HG02798 (cell line): Measurements from ENCODE around the gene TRIM63.

Experiments
- ATAC-seq: cut with Tn5 transposase; IDR thresholded peaks from one replicate; pipeline ENCODE4 v1.9.1; 2021; ENCODE audit warnings: mild to moderate bottlenecking; ENCODE audit not compliant: unreplicated experiment, poor library complexity

TRIM63 gene

GRCh38 chr1:26060832-26061574, 6.4 kb downstream of the TRIM63 start:
- ATAC-seq: no peak

GRCh38 chr1:26059906-26060305, 7.5 kb downstream of the TRIM63 start:
- ATAC-seq: no peak

GRCh38 chr1:26058052-26058595, 9.3 kb downstream of the TRIM63 start:
- no peak for ATAC-seq

- ATAC-seq: no peak
Measured at GRCh38 chr1:26057189-26057588, 10.2 kb downstream of the TRIM63 start.

- no peak for ATAC-seq
Measured at GRCh38 chr1:26055041-26055440, 12.4 kb downstream of the TRIM63 start.

- no peak for ATAC-seq
Measured at GRCh38 chr1:26053718-26054560, 13.5 kb downstream of the TRIM63 start.

- ATAC-seq: no peak
Measured at GRCh38 chr1:26050248-26050640, 17.2 kb downstream of the TRIM63 start.

- no peak for ATAC-seq
Measured at GRCh38 chr1:26049531-26050247, 17.7 kb downstream of the TRIM63 start.

- no peak for ATAC-seq
Measured at GRCh38 chr1:26047278-26047874, 20.1 kb downstream of the TRIM63 start.

GRCh38 chr1:26046246-26047095, 21.0 kb downstream of the TRIM63 start:
- ATAC-seq: no peak

- ATAC-seq: no peak
Measured at GRCh38 chr1:26045722-26046245, 21.6 kb downstream of the TRIM63 start, which contains the start of gene SLC30A2. TSS of gene SLC30A2 (minus strand) at chr1:26046118. CDS start at chr1:26045896, 222 bp downstream.

- ATAC-seq: no peak
Measured at GRCh38 chr1:26044971-26045721, 22.3 kb downstream of the TRIM63 start.

- ATAC-seq: no peak
Measured at GRCh38 chr1:26044414-26044813, 23.0 kb downstream of the TRIM63 start.

GRCh38 chr1:26043765-26044164, 23.7 kb downstream of the TRIM63 start:
- no peak for ATAC-seq

GRCh38 chr1:26041978-26042377, 25.5 kb downstream of the TRIM63 start:
- no peak for ATAC-seq

GRCh38 chr1:26041401-26041800, 26.0 kb downstream of the TRIM63 start:
- ATAC-seq: no peak

- ATAC-seq: no peak
Measured at GRCh38 chr1:26038904-26039303, 28.5 kb downstream of the TRIM63 start.

- no peak for ATAC-seq
Measured at GRCh38 chr1:26038477-26038876, 29.0 kb downstream of the TRIM63 start.
